ENCODE results near the gene IRS2.

GRCh38 chr13:109704771-109705635 is 81.4 kb downstream of the IRS2 start:
- no peak for TF ChIP-seq CTCF (IDR thresholded peaks at IDR 0.05)
- TF ChIP-seq POLR2A (IDR thresholded peaks at IDR 0.05): peak; percentile 47
